Ishikawa (cell line): ENCODE data around the gene DTNBP1.
A peak's percentile ranks its signal among the peaks of the same experiment; 100 is the strongest.

Experiments used
- CEBPB ChIP-seq: IDR thresholded peaks from 2 replicates; pipeline ENCODE4 v1.6.1; 2012
- CREB1 ChIP-seq: IDR thresholded peaks from 2 replicates; pipeline ENCODE4 v1.6.1; 2012; ENCODE audit warnings: low read depth
- EGR1 ChIP-seq: IDR thresholded peaks from 2 replicates; pipeline ENCODE4 v1.6.1; 2012
- EP300 ChIP-seq: IDR thresholded peaks from 2 replicates; pipeline ENCODE4 v1.6.1; 2012; ENCODE audit warnings: borderline replicate concordance
- FOXM1 ChIP-seq: IDR thresholded peaks from 2 replicates; pipeline ENCODE4 v1.6.1; 2012; ENCODE audit warnings: low read depth, borderline replicate concordance
- NFIC ChIP-seq: IDR thresholded peaks from 2 replicates; pipeline ENCODE4 v1.6.1; 2012
- RAD21 ChIP-seq: IDR thresholded peaks from 2 replicates; pipeline ENCODE4 v1.6.1; 2012; ENCODE audit warnings: low read depth
- REST ChIP-seq: IDR thresholded peaks from 2 replicates; pipeline ENCODE4 v1.6.1; 2012; ENCODE audit warnings: low read depth, mild to moderate bottlenecking
- TAF1 ChIP-seq: IDR thresholded peaks from 2 replicates; pipeline ENCODE4 v1.6.1; 2012; ENCODE audit warnings: low read depth, mild to moderate bottlenecking
- TCF12 ChIP-seq: IDR thresholded peaks from 2 replicates; pipeline ENCODE4 v1.6.1; 2012; ENCODE audit warnings: low read depth
- TEAD4 ChIP-seq: IDR thresholded peaks from 2 replicates; pipeline ENCODE4 v1.6.1; 2012
- YY1 ChIP-seq: IDR thresholded peaks from 2 replicates; pipeline ENCODE4 v1.6.1; 2012; ENCODE audit warnings: low read depth
- ZBTB7A ChIP-seq: IDR thresholded peaks from 2 replicates; pipeline ENCODE4 v1.6.1; 2012; ENCODE audit warnings: low read depth
- TF ChIP-seq, protein P1 (sequence below): IDR thresholded peaks from 2 replicates; pipeline ENCODE4 v1.6.1; 2012
- TF ChIP-seq, protein P2 (sequence below): IDR thresholded peaks from 2 replicates; pipeline ENCODE4 v1.6.1; 2012

The DTNBP1 gene

GRCh38 chr6:15623276-15624116 is 39.3 kb downstream of the DTNBP1 start:
- no peak for TF ChIP-seq TAF1
- peak; percentile 38; the same call in 1 of the 2 replicates for TF ChIP-seq RAD21

DNA sequence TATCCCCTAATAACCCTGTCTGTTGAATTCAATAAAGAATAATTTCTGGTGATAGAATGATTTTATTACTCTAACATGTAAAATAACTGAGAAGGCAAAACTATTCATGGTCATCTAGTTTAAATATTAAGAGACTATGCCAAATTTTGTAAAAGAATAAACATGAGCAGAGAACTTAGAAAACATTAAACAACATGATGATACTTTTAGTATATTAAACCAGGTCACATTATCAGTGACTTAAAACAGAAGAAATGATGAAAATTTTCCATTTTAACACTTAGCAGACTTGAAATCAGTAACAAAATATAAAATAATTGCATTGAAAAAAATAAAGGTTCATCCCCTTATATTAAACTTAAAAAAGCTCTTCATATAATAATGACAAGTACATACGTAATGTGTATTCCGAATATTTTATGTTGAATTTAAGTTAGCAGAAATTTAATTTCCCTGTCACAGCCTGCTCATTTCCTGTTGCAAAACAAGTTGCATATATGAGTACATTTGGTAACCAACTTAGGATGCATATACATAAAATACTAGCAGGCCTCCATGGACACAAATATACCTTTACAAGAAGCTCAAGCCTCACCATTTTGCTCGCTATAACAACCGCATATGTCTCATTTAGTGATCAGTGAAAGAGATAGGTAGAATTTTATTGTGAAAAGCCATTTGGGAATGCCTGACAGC is 40.6 kb downstream of the DTNBP1 start:
- TF ChIP-seq, protein P1, sequence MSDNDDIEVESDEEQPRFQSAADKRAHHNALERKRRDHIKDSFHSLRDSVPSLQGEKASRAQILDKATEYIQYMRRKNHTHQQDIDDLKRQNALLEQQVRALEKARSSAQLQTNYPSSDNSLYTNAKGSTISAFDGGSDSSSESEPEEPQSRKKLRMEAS, result no peak
- TF ChIP-seq TCF12 (no peak), CREB1 (no peak), CEBPB (no peak), FOXM1 (no peak), RAD21 (no peak), ZBTB7A (no peak), TEAD4 (no peak), NFIC (no peak), YY1 (no peak), TAF1 (no peak)
- TF ChIP-seq, protein P2, sequence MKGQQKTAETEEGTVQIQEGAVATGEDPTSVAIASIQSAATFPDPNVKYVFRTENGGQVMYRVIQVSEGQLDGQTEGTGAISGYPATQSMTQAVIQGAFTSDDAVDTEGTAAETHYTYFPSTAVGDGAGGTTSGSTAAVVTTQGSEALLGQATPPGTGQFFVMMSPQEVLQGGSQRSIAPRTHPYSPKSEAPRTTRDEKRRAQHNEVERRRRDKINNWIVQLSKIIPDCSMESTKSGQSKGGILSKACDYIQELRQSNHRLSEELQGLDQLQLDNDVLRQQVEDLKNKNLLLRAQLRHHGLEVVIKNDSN, result no peak

DNA sequence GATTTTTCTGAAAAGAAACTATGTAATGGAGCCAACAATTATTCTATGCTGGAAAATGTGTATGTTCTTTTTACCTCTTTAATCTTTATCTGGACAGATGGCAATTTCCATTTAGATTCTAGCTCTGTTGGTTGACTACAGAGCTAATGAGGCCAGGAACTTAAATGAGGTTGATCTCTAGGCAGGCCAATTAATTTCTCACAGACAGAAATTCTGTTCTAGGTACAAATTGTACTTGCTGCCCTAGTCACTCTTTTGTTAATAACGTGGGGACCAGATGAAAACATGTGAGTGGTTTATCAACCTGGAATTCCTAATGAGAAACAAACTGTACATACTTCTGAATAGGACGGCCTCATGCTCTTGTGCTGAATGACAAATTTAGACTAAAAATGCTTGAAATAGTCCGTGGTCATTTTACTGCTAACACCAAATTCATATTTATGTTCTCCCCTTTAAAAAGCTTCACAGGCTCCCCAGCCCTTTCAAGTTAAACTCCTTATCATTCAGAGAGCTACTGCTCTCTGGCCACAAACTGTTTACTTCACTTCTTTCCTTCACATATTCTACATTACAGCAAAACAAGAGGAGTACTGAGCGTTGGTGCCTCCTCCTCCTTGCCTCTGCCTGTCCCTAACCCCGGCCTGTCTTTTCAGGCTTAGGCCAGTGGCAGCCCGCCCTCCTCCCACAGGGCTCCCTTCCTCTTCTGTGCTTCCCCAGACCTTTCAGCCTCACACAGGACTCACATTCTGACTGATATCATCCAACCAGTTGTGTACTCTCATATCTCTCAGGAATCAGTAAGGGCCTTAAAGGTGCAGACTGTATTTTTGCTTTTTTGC is 41.4 kb downstream of the DTNBP1 start:
- no peak for TF ChIP-seq CEBPB
- TF ChIP-seq, protein P1, result no peak

DNA sequence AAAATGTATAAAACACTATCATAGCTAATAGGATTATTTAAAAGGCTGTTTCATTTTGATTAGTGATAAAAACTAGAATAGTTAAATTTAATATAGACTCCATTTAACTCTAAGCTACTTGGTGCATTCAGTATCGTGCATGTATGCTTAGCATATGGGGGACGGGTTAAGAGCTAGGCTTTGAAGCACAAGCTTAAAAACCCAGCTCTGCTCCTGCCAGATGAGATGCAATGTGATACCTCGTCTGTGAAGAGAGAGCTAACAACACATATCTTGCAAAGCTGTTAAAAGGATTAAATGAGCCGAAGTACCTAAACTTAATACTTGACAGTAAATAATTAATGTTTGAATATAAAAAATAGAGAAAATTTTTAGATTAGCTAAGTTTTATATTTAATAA is 42.2 kb downstream of the DTNBP1 start:
- TF ChIP-seq TEAD4 (no peak), CREB1 (no peak), ZBTB7A (no peak)

DNA sequence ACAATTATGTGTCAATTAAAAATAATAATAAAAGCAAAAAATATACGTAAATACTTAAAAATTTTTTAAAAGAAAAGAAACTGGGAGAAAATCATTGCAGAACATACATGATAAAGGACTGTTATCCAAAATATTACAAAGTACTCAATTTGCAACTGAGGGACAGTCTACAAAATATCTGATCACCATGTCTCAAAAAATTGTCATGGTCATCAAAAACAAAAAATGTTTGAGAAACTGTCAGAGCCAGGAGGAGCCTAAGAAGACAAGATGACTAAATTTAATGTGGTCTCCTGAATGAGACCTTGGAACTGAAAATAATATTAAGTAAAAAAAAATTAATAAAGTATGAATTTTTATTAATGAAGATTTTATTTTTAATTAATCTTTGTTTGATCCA is 43.5 kb downstream of the DTNBP1 start:
- no peak for TF ChIP-seq FOXM1
- TF ChIP-seq CEBPB, result no peak
- TF ChIP-seq RAD21, result no peak
- TF ChIP-seq TCF12, result no peak
- TF ChIP-seq EGR1, result no peak
- TF ChIP-seq ZBTB7A, result no peak

DNA sequence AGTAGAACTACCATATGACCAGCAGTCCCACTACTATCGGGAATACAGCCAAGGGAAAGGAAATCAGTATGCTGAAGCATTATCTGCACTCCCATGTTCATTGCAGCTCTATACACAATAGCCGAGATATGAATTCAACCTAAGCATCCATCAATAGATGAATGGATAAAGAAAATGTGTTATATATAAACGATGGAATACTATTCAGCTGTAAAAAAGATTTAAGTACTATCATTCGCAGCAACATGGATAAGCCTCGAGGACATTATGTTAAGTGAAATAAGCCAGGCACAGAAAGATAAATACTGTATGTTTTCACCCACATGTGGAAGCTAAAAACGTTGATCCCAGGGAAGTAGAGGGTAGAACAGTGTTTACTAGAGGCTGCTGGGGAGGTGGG is 44.1 kb downstream of the DTNBP1 start:
- no peak for TF ChIP-seq YY1
- no peak for TF ChIP-seq EP300
- no peak for TF ChIP-seq TEAD4
- no peak for TF ChIP-seq REST
- no peak for TF ChIP-seq FOXM1
- TF ChIP-seq, protein P2, result no peak
- no peak for TF ChIP-seq TCF12
- TF ChIP-seq CEBPB, result no peak
- TF ChIP-seq TAF1, result no peak
- no peak for TF ChIP-seq CREB1
- no peak for TF ChIP-seq NFIC
- TF ChIP-seq, protein P1, result no peak
- no peak for TF ChIP-seq EGR1
- TF ChIP-seq RAD21, result no peak
- TF ChIP-seq ZBTB7A, result no peak

DNA sequence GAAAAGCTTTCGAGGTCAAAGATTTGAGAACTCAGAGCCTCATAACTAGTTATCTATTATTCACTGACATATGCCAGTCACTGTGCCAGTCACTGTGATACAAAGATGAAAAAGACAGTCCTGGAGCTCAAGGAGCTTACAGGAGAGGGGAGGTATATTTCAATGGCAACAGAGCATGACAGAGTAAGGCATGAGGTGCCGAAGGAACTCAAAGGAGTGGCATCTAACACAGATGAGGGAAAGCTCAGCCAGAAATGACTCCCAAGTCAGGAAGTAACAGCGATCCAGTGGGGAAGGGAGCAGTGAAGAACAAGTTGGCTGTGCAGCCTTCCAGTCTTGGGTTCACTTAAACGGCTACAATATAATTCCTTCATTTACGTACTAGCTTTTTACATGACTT is 46.6 kb downstream of the DTNBP1 start:
- TF ChIP-seq YY1 (no peak), TCF12 (no peak), EGR1 (no peak)
- TF ChIP-seq, protein P2, result no peak
